OCI-M2 (cell line): ENCODE results near the gene XRCC2.

ENCODE experiments used
- DNase-seq: peaks from one replicate; lab custom pipeline; 2025; ENCODE audit not compliant: unreplicated experiment; lab: John Stamatoyannopoulos, UW

The XRCC2 gene

DNA sequence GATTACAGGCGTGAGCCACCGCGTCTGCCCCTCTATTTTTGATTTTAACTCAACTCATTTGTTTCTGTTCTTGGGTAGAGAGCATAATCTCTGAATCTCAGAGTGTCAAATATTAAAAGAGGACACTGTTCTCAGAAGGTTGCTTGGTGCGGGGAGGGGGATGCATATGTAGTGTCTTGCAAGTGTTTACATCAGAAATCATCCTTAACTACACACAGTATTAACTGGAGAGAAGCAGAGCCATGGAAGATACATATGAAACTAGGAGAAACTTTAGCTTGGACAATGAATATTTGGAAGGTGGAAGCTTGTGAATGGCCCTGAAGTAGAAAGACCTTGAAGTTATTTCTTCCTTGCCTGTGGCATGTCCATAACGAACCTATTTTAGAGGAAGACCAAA is 57.5 kb downstream of the XRCC2 start:
- DNase-seq = no peak

DNA sequence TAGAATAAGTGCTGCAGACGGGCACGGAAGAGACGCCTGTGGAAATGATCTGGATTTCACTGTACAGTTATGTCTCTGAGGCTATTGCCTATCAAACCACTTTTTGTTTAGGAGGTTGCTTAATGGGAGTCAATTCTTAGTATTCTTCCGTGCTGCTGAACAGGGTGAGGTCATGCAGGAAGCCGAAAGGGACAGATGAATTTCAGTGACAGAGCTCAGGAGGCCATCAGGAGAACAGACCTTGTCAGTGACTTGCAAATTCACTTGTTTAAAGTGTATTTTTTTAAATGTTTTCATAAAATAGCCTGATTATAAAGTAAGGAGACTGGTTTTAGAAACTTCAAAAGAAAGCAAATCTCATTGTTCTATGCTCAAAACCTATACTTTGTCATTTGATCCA is 58.9 kb downstream of the XRCC2 start:
- no peak for DNase-seq

DNA sequence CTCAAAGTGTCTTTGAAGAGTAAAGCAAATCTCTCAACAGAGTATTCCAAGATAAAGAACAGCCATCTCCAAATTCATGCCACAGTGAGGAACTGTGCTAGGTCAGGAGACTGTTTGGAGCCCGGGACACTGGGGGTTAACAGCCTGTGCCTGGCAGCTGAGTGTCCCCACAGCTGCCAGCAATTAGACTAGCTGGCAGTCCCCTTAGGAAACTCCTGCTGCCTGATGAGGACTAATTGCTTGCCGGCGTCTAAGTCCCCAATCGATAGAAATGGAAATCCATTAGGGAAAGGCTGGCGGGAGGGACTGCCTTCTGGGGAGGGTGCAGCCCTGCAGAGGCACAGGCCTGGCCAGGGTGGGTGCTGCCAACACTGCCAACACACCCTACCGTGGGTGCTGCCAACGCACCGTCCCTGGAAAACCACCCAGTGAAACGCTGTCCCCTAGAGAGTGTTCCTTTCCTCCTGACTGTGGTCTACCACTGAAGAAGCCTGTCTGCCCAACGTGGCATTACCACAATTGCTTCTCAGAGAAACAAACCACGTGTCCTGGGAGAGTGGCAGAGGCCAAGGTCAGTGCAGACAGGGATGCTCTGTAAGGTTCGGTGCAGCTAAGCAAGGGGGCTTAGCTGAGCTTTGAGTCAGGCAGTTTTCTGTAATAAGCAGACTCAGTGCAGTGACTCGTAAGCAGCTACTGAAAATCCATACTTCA is 60.8 kb downstream of the XRCC2 start:
- DNase-seq = no peak

DNA sequence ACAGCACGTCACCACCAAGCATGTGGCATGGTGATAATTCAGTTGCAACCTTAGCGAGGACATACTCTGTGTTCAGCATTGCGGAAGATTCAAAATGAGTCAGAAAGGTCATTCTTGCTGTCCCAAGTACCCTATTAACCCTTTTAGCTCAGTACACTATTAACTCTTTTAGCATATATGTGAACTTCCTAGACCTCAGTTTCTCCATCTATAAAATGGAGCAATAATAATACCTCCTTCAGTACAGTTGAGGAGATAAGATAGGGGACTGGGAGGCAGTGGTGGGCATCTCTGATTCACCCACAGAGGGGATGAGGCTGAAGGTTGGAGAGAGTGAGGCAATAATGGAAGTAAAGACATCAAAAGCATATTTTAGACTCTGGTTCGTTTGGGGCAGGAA is 67.3 kb downstream of the XRCC2 start:
- DNase-seq = no peak

DNA sequence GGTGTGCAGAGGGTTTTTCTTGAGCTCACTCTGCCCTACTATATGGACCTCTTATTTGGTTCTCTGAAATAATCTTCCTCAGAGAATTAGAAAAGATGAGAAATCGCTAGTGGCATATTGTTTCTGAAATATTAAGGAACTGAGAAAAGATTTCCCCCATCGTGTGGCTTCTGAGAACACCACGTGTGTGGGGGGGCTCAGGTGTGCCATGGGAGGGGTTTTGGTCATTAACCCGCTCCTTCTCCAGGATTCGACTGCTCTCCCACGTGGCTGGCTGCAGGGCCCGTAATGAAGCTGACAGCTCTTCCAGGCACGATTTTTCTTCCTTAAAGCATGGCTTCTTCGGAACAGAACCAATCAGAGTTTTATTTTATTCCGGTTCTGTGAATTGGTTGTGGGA is 67.7 kb downstream of the XRCC2 start:
- DNase-seq = no peak

DNA sequence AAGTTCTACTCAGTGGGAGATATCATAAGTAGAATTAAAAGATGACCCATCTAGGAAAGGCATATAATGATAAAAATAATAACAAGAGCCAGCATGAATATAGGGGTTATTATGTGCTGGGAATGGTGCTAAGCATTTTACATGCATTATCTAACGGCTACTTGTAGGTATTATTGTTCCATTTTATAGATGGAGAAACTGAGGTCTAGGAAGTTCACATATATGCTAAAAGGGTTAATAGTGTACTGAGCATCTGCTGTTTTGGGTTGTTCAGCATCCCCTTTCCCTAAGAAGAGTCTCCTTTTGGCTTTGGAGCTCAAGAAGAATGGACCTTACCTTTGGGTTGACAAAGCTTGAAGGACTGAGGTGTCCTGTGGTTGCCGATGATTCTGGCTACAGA is 68.9 kb downstream of the XRCC2 start:
- DNase-seq = no peak

DNA sequence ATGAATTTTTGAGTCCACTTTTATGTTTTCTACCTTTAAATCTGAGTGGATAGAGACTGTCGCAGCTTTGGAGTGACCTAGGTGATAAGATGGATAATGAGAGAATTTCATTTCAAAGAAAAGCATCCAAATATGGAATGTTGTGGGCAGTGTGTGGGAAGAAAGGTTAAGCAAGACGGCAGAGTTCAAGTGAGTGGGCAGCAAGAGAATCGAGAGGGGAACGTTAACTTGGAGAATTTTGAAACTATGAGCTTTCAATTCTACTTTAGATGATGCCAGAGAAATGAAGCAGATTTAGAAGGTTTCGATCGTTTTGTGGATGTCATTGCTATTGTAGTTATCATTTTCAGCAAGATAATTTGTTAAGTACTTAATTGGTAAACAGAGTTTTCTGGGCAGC is 73.0 kb downstream of the XRCC2 start:
- no peak for DNase-seq

DNA sequence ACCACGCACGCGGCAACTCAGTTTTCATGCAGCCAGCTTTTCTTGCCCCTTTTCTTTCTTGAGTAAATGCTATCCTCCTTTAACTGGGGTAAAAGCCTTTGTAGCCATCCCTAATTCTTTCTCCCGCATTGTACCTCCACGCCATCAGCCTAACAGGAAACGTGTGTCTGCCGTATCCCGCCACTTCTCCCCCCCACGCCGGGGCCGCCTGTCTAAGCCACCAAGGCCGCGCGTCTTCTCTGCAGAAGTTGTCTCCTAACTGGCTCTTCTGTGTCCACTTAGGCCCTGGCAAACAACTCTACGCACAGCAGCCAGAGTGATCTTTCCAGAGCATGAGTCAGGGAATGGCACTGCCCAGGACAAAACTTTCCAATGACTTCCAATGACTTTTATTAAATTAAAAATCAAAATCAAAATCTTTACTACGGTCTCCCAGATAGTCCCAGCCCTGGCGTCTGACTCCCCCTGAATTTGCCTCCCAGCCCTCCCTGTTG is 74.6 kb downstream of the XRCC2 start:
- DNase-seq = no peak

DNA sequence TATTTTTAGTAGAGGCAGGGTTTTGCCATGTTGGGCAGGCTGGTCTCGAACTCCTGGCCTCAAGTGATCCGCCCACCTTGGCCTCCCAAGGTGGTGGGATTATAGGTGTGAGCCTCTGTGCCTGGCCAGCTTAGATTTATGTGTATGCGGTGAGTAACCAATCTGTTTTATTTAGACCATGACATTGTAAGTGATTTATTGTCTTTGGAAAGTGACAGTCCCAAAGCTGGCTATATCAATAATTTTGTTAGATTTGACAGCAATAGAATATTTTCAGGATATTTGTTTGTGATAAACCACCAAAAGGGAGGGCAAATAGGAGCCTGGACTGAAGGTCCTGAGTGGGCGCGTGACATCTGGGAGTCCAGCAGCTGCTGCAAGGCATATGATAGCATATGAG is 75.7 kb downstream of the XRCC2 start:
- no peak for DNase-seq

DNA sequence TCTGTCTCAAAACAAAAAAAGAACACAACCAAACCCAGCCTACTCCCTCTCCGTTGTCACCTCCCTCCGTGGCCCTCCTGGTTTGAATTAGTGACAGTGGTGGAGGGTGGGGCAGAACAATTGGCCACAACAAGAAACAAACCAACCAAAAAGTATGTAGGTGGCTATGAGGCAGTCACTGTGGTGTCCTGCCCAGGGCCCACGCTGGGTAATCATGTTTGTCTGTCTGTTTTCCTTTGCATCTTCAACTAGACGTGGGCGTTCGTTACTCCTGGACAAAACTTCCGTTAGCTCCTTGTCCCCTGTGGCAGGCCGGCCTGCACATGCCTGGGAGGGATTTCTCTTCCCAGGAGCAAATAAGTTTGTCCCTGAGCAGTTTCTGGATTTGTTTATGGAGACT is 78.4 kb downstream of the XRCC2 start:
- no peak for DNase-seq

DNA sequence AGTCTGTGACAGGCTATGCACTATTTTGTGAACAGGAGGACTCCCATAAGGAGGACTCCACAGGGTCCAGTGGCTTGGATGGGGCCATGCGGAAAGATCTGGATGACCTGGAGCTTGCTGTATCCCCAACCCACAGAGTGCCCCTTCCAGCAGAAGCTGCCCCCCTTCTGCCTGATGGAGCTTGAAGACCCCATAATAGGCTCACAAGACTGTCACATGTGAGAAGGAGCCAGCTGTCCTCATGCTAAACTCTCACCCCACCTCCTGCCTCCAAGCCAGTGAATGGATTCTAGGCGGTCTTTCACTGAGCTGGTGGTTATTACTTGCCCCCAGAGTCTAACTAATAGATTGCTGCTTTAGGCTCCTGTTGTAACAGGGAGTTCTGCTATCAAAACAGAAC is 79.1 kb downstream of the XRCC2 start:
- no peak for DNase-seq
